Gastroesophageal sphincter (tissue), 4 donors: ENCODE data around the gene GNG8. TPM values are rescaled to one million over a fixed set of nuclear protein-coding genes. Genes with fewer than 3 reads are reported as not detected.

Experiments used
- ATAC-seq: fragments of 150-250 bp; one replicate; pipeline ENCODE4 v1.9.1; 2016; ENCODE audit warnings: mild to moderate bottlenecking, moderate library complexity
- H3K27ac ChIP-seq, 4 donors: fragments of 200-600 bp; sonication (generic) in 3 of 4; 1 replicate in 3 of 4; 2 replicates in 1 of 4; pipeline ENCODE4 v1.5.1; 2016 to 2019
- H3K27me3 ChIP-seq: fragments of 200-600 bp; sonication (generic); one replicate; pipeline ENCODE4 v1.5.1; 2019
- H3K36me3 ChIP-seq, 2 donors: fragments of 200-600 bp; sonication (generic); one replicate each; pipeline ENCODE4 v1.5.1; 2019; ENCODE audit warnings: control low read depth in 1 of 2
- H3K4me1 ChIP-seq, 3 donors: fragments of 200-600 bp; sonication (generic); 1 replicate in 2 of 3; 2 replicates in 1 of 3; pipeline ENCODE4 v1.5.1; 2016 to 2019; ENCODE audit warnings: control low read depth in 2 of 3
- H3K4me3 ChIP-seq, 2 donors: fragments of 200-600 bp; sonication (generic); one replicate each; pipeline ENCODE4 v1.5.1; 2019; ENCODE audit warnings: mild to moderate bottlenecking in 1 of 2, moderate library complexity in 1 of 2
- H3K9me3 ChIP-seq, 3 donors: fragments of 200-600 bp; sonication (generic); one replicate each; pipeline ENCODE4 v1.5.1; 2017 to 2019; ENCODE audit warnings: control low read depth in 2 of 3
- EP300 ChIP-seq: sonication (generic); formaldehyde crosslinking; IDR thresholded peaks from one replicate; pipeline ENCODE4 v1.6.1; 2017; ENCODE audit warnings: antibody characterized with exemption, mild to moderate bottlenecking
- POLR2A ChIP-seq, 2 donors: fragments of 450-650 bp; IDR thresholded peaks; one replicate each; pipeline ENCODE4 v1.6.1; 2017; ENCODE audit warnings: antibody characterized with exemption in 2 of 2, mild to moderate bottlenecking in 2 of 2, moderate library complexity in 1 of 2
- POLR2AphosphoS5 ChIP-seq: sonication (generic); formaldehyde crosslinking; IDR thresholded peaks from one replicate; pipeline ENCODE4 v1.6.1; 2017; ENCODE audit warnings: antibody characterized with exemption
- WGBS, 2 donors: methylation state at CpG; one replicate each; pipeline ENCODE4 v1.1.5; 2018; ENCODE audit warnings: low coverage in 1 of 2; 5-methylcytosine and 5-hydroxymethylcytosine counted together
- total RNA-seq, 4 donors: library from RNA; depleted of rRNA; stranded (reverse); fragments of >200 nt; gene quantifications; one replicate each; pipeline ENCODE4 v1.1.0, GENCODE V29; 2016
- TF ChIP-seq, protein P1 (sequence below), 4 experiments: fragments of 200-600 bp in 2 of 4; fragments of 450-650 bp in 2 of 4; sonication (generic) in 1 of 4; IDR thresholded peaks; one replicate each; pipeline ENCODE4 v1.5.1; 2017 to 2019; ENCODE audit warnings: antibody characterized with exemption in 4 of 4, mild to moderate bottlenecking in 2 of 4, moderate library complexity in 2 of 4

GNG8 gene
- total RNA-seq, 4 donors from 2014 or later: not detected

DNA sequence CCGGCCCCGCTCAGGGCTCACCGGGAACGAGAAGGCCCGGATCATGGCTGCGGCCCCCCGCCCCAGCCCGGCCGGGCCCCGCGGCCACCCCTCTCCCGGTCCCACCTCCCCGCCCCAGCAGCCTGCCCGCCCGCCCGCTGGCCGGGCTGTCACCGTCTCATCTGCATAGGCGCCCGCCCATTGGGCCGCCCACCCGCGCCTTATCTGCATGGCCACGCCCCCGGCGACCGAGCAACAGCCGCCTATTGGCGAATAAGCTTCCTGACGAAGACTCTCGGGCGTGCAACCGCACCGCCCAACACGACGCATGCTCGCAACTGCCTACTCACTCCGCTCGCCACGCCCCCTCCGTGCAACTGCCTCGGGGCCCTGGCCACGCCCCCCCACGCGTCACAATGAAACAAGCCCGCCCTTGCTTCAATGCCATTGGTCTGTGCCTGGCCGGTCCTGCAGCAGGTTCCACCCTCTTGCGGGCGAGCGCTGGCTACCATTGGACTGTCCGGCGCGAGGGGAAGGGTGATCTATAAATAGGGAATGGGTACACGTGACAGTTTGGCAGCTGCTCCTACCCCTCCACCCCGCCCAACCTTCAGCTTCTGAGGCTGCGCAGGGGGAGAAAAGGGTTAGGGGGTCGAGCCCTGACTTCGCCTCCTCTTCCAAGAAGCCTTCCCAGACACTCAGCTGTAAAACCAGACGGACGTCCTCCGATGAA is 25.2 kb upstream of the GNG8 start, which contains the start of gene DACT3:
Gene DACT3, minus strand, starts transcription at position 163 of the 712 bp plus-strand sequence. Its CDS starts 118 bp downstream, at position 45.
- peaks cover 0 to 55% (median 23%) of the 10 kb centered on the region in 3 donors for H3K4me1 ChIP-seq
- peak; percentile 94 for ATAC-seq
- TF ChIP-seq, protein P1, sequence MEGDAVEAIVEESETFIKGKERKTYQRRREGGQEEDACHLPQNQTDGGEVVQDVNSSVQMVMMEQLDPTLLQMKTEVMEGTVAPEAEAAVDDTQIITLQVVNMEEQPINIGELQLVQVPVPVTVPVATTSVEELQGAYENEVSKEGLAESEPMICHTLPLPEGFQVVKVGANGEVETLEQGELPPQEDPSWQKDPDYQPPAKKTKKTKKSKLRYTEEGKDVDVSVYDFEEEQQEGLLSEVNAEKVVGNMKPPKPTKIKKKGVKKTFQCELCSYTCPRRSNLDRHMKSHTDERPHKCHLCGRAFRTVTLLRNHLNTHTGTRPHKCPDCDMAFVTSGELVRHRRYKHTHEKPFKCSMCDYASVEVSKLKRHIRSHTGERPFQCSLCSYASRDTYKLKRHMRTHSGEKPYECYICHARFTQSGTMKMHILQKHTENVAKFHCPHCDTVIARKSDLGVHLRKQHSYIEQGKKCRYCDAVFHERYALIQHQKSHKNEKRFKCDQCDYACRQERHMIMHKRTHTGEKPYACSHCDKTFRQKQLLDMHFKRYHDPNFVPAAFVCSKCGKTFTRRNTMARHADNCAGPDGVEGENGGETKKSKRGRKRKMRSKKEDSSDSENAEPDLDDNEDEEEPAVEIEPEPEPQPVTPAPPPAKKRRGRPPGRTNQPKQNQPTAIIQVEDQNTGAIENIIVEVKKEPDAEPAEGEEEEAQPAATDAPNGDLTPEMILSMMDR (IDR thresholded peaks at IDR 0.05): peak in 2 of 4 experiments; percentile 21 to 31
- TF ChIP-seq EP300 (no peak), POLR2A (IDR thresholded peaks at IDR 0.05) (peak; percentile 57 to 67), POLR2AphosphoS5 (peak; percentile 6)
- WGBS, 2 donors: 0% methylated on average over 7 of the region's 61 CpGs; no CpG with 5 or more reads in 1 of the 2 donors
- H3K4me3 ChIP-seq: peak within 1 kb of the TSS; percentile 36 to 61
- H3K36me3 ChIP-seq: no peaks in the 10 kb centered on the region
- H3K27ac ChIP-seq: peak within 1 kb of the TSS; percentile 45 to 95 (median 92)
- no peaks in the 10 kb centered on the region for H3K27me3 ChIP-seq
- no peaks in the 10 kb centered on the region for H3K9me3 ChIP-seq

DNA sequence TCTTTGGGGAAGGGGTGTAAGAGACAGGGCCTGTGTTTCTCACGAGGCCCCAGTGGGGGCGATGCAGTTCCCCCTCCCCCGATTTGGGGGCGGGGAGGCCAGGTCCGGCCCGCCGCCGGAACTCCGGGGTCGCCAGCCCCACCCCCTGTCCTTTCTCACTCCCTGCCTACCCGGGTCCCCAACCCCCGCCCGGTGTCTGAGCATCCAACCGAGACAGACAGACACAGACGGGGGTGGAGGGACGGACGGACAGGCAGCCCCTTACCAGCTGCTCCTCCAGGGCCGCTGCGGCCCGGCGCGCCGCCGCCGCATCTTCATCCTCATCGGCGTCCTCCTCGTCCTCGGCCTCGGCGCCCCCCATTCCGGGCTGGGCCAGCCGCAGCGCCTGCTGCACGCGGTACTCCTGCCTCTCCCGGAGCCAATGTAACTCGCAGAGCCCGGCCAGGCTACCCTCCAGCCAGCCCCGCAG is 24.6 kb upstream of the GNG8 start:
- Histone ChIP-seq H3K4me3 (peak overlapping the region; percentile 36 to 61), H3K27ac (peak overlapping the region; percentile 44 to 95 (median 92)), H3K4me1 (peaks cover 0 to 60% (median 23%) of the 10 kb centered on the region in 3 donors), H3K9me3 (no peaks in the 10 kb centered on the region), H3K36me3 (no peaks in the 10 kb centered on the region), H3K27me3 (no peaks in the 10 kb centered on the region)
- no peak for ATAC-seq
- TF ChIP-seq, protein P1 (IDR thresholded peaks at IDR 0.05): no peak
- TF ChIP-seq POLR2AphosphoS5 (no peak), EP300 (no peak), POLR2A (IDR thresholded peaks at IDR 0.05) (no peak)
- no CpG with 5 or more reads among the region's 40 CpGs for WGBS, 2 donors

DNA sequence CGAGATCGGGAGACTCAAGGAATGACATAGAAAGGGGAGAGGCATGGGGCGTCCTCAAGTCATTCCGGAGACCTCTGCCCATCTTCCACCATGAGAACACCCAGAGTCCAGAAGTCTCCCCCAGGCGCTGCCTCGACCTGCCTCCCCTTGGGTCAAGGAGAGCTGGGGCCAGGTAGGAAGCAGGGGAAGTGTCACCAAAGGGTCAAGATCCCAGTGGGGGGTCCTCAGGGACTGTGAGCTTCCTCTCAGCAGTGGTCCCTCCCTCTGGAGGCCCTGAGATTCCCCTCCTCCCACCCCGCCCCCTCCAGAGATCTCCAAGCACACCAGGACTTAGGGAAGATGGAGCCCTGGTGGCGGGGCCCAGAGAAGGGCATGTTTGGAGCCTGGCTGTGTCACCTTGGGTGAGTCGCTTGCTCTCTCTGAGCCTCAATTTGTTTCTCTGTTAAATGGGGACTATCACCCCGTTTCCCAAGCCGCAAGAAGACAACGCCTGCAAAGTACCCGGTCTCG is 24.1 kb upstream of the GNG8 start:
- WGBS, 2 donors: 2% methylated on average over 8 of the region's 14 CpGs; no CpG with 5 or more reads in 1 of the 2 donors
- H3K4me1 ChIP-seq: peaks cover 0 to 65% (median 24%) of the 10 kb centered on the region in 3 donors
- TF ChIP-seq POLR2A (IDR thresholded peaks at IDR 0.05) (no peak), EP300 (no peak), POLR2AphosphoS5 (no peak)
- TF ChIP-seq, protein P1 (IDR thresholded peaks at IDR 0.05): no peak
- ATAC-seq: no peak
- H3K4me3 ChIP-seq: peak overlapping the region; percentile 36 to 61
- no peaks in the 10 kb centered on the region for H3K9me3 ChIP-seq
- H3K36me3 ChIP-seq: no peaks in the 10 kb centered on the region
- no peaks in the 10 kb centered on the region for H3K27me3 ChIP-seq
- peak overlapping the region; percentile 44 to 95 (median 92) for H3K27ac ChIP-seq

DNA sequence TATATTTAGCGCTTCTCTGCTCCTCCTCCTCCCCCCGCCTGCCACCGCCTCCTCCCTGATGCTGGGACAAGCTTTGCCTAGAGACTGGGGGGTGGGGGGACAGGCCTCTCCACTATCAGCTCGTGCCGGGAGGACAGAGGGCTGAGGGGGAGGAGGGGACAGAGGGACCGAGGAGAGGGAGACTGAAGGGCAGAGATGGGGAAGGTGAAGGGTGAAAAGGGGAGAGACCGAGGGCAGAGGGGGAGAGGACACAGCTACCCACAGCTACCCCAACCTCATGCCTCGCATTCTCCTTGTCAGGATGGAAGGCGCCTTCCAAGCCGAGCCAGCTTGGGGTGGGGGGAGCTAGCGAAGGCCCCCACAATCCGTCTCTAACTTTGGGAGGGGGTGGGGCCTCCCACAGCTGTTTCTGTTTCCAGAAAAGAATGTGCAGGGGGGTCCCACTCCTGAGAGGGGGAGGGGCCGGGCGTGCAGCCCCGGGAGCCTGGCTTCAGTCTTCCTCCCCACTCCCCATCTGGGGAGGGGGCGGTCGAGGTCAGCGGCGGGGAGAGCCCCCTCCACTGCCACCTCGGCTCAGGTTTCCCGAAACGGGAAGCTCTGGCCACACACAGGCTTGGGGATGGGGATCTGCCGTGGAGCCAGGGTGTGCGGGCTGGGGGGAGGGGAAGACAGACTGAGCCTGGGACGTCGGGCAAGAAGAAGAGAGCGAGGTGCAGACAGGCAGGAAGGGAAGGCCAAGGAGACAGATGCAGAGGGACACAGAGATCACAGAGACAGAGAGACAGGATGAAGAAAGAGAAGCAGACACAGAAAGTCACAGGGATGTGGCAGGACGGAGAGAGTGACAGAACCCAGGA is 23.4 kb upstream of the GNG8 start:
- Histone ChIP-seq H3K27me3 (no peaks in the 10 kb centered on the region), H3K4me3 (peak overlapping the region; percentile 36 to 61), H3K9me3 (no peaks in the 10 kb centered on the region), H3K4me1 (peaks cover 0 to 72% (median 31%) of the 10 kb centered on the region in 3 donors), H3K27ac (peak overlapping the region; percentile 44 to 95 (median 92)), H3K36me3 (no peaks in the 10 kb centered on the region)
- WGBS, 2 donors: 2 to 4% methylated on average over 4 to 7 of the region's 28 CpGs
- no peak for TF ChIP-seq EP300
- no peak for TF ChIP-seq POLR2A (IDR thresholded peaks at IDR 0.05)
- TF ChIP-seq, protein P1 (IDR thresholded peaks at IDR 0.05): no peak
- no peak for TF ChIP-seq POLR2AphosphoS5
- ATAC-seq: no peak
